SW 1271 (cell line): ENCODE measurements around the gene UBE2C.

Experiments used
- DNase-seq, 2 experiments: peaks; one replicate each; lab custom pipeline; 2025; lab: John Stamatoyannopoulos, UW

The UBE2C gene

GRCh38 chr20:45859916-45860315, 47.5 kb downstream of the UBE2C start:
- DNase-seq, result no peak

- no peak for DNase-seq
These were observed 48.2 kb downstream of the UBE2C start for GRCh38 chr20:45860560-45861220.

GRCh38 chr20:45861221-45862075, 49.0 kb downstream of the UBE2C start:
- no peak for DNase-seq

GRCh38 chr20:45863543-45864470, 51.4 kb downstream of the UBE2C start:
- DNase-seq, result no peak

GRCh38 chr20:45866454-45866853, 54.0 kb downstream of the UBE2C start:
- no peak for DNase-seq
